ENCODE results near the gene SYNPO2L.
"Not testable (repeated sequence)": the region's sequence is repeated elsewhere in the genome, so short reads cannot be mapped to it uniquely, and the experiment has no call there.

Gene SYNPO2L

GRCh38 chr10:73627300-73627699, 28.5 kb downstream of the SYNPO2L start:
- peak overlapping the region; percentile 84; the same call in 1 of the 2 replicates for H3K27ac ChIP-seq
- TF ChIP-seq ZFX (IDR thresholded peaks at IDR 0.05; ENCODE audit: borderline replicate concordance), result no peak
- TF ChIP-seq, protein P1, sequence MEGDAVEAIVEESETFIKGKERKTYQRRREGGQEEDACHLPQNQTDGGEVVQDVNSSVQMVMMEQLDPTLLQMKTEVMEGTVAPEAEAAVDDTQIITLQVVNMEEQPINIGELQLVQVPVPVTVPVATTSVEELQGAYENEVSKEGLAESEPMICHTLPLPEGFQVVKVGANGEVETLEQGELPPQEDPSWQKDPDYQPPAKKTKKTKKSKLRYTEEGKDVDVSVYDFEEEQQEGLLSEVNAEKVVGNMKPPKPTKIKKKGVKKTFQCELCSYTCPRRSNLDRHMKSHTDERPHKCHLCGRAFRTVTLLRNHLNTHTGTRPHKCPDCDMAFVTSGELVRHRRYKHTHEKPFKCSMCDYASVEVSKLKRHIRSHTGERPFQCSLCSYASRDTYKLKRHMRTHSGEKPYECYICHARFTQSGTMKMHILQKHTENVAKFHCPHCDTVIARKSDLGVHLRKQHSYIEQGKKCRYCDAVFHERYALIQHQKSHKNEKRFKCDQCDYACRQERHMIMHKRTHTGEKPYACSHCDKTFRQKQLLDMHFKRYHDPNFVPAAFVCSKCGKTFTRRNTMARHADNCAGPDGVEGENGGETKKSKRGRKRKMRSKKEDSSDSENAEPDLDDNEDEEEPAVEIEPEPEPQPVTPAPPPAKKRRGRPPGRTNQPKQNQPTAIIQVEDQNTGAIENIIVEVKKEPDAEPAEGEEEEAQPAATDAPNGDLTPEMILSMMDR (IDR thresholded peaks at IDR 0.05), result no peak

DNA sequence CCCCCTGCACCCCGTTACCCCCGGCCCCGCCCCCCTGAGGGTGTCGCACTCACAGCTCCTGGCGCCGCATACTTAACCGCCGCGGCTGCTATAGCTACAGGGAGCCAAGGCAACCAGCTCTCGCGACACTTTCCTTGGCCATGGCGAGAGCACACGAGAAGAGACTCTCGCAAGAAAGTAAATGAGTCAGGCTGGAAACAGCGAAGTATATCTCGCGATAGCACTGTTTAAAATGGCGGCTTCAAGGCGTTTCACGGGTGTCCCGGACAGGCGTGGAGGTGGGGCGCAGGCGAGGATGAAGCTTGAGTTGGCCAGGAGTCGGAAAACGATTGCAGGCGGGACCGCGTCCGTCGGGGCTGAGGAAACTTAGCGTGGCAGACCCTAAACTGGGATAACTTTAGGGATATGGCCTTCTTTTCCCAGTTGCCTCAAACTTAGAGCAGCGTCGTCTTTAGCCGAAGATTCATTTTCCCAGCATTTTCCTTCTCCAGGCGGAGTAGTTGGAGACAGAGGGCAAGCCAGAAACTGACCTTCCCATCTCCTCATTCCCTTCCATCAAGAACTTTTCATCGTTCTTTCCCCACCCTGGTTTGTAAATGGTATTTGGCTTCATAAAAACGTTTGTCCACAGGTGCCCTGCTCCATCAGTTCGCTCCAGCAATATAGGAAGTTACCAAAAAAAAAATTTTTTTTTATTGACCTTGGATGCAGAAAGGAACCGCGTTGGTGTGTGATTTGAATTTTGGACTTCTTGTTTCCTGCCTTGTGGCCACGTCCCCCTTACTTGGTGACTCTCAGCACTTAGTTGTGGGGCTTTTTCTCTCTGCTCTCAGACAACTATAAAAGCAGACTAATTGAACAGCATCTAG, 29.7 kb downstream of the SYNPO2L start:
- H3K27ac ChIP-seq, result peak overlapping the region; percentile 84
- TF ChIP-seq, protein P1 (IDR thresholded peaks at IDR 0.05), result no peak
- no peak for TF ChIP-seq ZFX (IDR thresholded peaks at IDR 0.05; ENCODE audit: borderline replicate concordance)

GRCh38 chr10:73625004-73625883, 30.6 kb downstream of the SYNPO2L start:
- H3K27ac ChIP-seq, result peak overlapping the region; percentile 84
- TF ChIP-seq ZFX (IDR thresholded peaks at IDR 0.05; ENCODE audit: borderline replicate concordance), result no peak

DNA sequence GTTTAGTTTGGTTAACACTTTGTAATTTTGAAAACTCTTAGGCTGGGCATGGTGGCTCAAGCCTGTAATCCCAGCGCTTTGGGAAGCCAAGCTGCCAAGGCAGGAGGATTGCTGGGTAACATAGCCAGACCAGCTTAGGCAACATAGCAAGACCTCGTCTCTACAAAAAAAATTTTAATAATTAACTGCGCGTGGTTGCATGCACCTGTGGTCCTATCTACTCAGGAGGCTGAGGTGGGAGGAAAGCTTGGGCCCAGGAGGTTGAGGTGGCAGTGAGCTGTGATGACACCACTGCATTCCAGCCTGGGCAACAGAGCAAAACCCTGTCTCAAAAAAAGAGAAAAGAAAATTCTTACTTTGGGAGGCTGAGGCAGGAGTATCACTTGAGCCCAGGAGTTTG, 32.8 kb downstream of the SYNPO2L start:
- TF ChIP-seq ZFX (IDR thresholded peaks at IDR 0.05; ENCODE audit: borderline replicate concordance), result no peak
- TF ChIP-seq, protein P1 (IDR thresholded peaks at IDR 0.05), result no peak
- H3K27ac ChIP-seq, result peak overlapping the region; percentile 31

DNA sequence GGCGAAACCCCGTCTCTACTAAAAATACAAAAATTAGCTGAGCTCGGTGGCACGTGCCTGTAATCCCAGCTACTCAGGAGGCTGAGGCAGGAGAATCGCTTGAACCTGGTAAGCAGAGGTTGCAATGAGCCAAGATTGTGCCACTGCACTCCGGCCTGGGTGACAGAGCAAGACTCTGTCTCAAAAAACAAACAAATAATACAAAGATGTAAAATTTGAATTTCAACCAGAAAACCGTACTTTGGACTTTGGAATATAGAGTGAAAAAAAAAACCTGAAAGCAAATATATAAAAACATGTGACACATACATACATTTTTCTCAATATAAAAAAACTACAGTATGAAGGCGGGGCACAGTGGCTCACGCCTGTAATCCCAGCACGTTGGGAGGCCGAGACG, 34.9 kb downstream of the SYNPO2L start:
- H3K27ac ChIP-seq, result not testable (repeated sequence)

DNA sequence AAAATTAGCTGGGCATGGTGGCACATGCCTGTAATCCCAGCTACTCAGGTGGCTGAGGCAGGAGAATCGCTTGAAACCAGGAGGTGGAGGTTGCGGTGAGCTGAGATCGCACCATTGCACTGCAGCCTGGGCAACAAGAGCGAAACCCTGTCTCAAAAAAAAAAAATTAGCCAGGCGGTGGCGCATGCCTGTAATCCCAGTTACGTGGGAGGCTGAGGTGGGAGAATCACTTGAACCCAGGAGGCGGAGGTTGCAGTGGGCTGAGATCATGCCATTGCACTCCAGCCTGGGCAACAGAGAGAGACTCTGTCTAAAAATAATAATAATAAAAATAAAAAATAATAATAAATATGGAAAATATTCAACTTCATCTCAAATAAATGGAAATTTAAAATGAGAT, 38.7 kb downstream of the SYNPO2L start:
- H3K27ac ChIP-seq, result not testable (repeated sequence)

- TF ChIP-seq, protein P1 (IDR thresholded peaks at IDR 0.05), result no peak
- TF ChIP-seq ZFX (IDR thresholded peaks at IDR 0.05; ENCODE audit: borderline replicate concordance), result no peak
- no peak overlapping the region for H3K27ac ChIP-seq
These were observed 41.1 kb downstream of the SYNPO2L start for GRCh38 chr10:73614720-73615119.

DNA sequence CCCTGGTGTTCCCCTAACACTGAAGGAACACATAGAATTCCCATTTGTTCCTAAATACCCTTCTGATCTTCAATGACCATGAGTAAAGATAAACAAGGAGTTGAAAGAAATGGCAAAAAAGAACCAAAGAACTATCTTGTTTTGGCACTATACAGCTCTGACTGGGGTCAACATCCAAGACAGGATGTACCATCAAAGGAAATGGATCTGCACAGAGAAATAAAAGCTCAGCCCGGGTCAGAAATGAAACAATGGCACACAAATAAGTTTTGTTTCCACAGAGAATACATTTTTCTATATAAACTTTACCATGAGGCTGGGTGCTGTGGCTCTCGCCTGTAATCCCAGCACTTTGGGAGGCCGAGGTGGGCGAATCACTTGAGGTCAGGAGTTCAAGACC, 46.7 kb downstream of the SYNPO2L start:
- TF ChIP-seq, protein P1 (IDR thresholded peaks at IDR 0.05), result no peak
- no peak for TF ChIP-seq ZFX (IDR thresholded peaks at IDR 0.05; ENCODE audit: borderline replicate concordance)
- H3K27ac ChIP-seq, result peak overlapping the region; percentile 13; the same call in 1 of the 2 replicates

Measured in 22Rv1 (cell line).